VCaP (cell line): Measurements from ENCODE around the gene FAM89B.

ENCODE experiments used
- H3K27ac ChIP-seq: fragments of 450-650 bp; 2 replicates; pipeline ENCODE4 v1.5.1; 2017
- TF ChIP-seq, protein P1 (sequence below): fragments of 450-650 bp; conservative IDR thresholded peaks from 2 replicates; pipeline ENCODE4 v1.5.1; 2017; ENCODE audit warnings: mild to moderate bottlenecking, moderate library complexity

Gene FAM89B

DNA sequence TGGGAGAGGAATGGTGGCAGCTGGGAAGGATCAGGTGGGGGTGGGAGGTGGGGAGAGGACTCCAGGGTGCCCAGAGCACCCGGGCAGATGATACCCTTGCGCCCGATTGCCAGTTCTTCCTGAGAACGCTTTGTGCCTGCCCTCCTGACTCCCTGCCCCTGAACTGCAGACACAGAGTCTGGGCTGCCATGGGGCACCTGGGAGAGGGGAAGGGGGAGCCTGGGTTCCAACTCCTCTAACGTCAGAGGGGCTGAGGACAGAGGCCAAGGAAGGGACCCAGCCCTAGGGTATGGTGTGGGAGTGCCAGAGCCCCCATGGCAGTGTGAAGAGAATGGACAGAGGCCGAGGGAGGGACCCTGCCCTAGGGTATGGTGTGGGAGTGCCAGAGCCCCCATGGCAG is 24.2 kb downstream of the FAM89B start:
- H3K27ac ChIP-seq, result no peak overlapping the region
- TF ChIP-seq, protein P1, sequence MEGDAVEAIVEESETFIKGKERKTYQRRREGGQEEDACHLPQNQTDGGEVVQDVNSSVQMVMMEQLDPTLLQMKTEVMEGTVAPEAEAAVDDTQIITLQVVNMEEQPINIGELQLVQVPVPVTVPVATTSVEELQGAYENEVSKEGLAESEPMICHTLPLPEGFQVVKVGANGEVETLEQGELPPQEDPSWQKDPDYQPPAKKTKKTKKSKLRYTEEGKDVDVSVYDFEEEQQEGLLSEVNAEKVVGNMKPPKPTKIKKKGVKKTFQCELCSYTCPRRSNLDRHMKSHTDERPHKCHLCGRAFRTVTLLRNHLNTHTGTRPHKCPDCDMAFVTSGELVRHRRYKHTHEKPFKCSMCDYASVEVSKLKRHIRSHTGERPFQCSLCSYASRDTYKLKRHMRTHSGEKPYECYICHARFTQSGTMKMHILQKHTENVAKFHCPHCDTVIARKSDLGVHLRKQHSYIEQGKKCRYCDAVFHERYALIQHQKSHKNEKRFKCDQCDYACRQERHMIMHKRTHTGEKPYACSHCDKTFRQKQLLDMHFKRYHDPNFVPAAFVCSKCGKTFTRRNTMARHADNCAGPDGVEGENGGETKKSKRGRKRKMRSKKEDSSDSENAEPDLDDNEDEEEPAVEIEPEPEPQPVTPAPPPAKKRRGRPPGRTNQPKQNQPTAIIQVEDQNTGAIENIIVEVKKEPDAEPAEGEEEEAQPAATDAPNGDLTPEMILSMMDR, result no peak

DNA sequence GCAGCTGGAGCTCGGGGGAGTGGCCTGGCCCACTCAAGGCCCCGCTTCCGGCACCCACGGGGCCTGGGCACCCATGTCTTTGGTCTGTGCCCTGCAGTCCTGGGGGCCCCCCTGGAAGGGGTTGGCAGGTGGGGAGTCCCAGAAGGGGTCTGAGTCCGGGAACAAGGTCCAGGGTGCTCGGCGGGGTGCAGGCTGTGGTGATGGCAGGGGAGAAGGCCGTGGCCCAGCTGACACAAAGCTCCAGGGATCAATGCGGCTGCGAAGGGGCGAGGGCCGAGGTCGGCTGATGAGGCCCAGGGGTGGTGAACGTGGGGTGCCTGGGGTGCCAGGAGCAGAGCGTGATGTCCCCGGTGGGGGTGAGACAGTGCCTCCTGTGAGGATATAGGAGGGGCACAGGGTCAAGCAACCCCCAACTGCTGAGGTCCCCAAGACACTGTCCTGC is 25.9 kb downstream of the FAM89B start:
- no peak overlapping the region for H3K27ac ChIP-seq
- TF ChIP-seq, protein P1, result no peak

DNA sequence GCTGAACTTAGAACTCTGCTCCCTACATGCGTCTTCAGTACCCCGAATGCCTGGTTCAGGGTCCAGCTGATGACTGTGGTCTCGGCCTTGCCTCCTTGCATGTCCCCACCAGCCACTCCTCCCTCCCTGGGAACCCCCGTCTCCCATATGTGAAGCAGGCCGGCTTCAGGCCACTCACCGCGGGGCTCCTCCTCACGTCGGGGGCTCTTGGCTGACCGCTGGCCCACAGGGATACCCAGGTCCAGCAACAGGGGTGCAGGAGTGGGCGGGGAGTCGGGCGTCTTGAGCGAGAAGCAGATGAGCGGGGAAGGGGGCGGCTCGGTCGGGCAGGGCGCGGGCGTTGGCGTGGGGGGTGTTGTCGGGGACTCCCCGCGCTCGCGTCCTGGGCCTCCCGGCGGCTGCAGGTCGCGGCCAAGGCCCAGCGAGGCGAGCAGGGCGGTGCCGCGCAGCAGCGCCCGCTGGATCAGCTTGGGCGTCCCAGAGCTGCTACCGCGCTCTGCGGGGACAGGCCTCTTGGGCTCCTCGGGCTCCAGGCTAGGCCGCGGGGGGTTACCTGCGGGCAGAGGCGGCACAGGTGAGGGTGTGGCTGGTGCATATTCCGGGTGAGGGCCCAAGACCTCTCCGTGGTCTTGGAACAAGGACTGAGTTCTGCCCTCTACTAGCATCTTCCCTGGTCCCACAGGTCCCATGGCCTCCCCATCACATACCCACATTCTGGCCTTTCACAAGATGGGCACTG is 27.0 kb downstream of the FAM89B start:
- no peak overlapping the region; the same call in 1 of the 2 replicates for H3K27ac ChIP-seq
- TF ChIP-seq, protein P1, result no peak

DNA sequence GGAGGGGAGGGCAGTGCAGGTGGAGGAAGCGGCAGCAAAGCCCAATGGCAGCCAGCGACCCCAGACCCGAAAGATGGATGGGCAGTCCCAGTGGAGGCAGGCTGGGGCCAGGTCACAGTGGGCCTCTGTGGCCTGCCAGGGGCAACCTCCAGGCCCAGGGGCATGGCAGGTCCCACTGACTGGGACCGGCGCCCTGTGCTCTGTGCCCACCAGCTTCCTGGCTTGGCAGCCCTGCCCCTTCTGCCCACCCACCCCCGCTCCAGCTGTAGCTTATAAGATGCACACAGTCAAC is 27.6 kb downstream of the FAM89B start:
- TF ChIP-seq, protein P1, result no peak
- H3K27ac ChIP-seq, result no peak overlapping the region; the same call in 1 of the 2 replicates

DNA sequence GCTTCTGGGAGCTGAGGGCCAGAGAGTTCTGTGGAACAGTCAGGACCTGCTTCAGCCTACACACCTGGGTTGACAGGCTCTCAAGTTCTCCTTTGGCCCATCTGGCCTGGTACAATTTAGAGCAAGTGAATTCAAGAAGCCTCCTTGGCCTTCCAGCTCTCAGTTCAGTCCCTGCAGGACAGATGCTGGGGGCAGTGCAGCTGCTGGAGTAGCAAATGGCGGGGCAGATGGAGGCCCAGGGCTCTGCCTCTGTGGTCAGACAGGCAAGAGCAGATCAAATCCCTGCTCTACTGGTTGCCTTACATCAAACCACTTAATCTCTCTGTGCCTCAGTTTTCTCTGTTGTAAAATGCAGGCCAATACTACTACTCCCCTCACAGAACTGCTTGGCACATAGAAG is 31.9 kb downstream of the FAM89B start:
- no peak overlapping the region for H3K27ac ChIP-seq
- TF ChIP-seq, protein P1, result no peak

DNA sequence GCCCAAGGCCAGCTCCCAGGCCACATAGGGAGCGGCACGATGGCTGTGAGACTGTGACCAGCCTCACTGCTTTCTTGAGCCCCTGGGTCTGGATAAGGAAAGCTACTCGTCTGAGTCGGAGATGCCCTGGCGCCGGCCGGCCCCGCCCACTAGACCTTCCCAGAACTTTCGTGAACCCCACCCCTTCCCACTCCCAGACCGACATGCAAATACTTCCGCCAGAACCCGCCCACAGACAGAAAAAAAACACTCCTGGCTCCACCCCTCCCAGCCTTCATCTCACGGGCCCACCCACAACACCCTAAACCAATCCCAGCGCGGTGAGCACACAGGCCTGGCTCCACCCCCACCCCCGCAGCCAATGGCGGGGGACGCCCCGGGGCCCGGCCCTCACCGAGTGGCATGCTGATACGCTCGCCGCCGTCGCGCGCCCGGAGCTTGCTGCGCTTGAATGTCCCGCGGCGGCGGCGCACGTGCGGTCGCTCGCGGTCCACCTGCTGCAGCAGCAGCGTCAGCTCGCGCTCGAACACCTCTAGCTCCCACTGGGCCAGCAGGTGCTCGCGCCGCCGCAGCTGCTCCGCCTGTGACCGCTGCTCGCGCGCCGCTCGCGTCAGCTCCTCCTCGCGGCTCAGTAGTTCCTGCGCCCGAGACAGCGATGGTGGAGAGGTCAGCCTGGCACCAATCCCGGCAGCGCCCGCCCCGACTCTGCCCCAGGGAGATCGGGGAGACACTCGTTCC is 34.7 kb downstream of the FAM89B start:
- TF ChIP-seq, protein P1, result no peak; the same call in 1 of the 2 replicates
- no peak overlapping the region for H3K27ac ChIP-seq

DNA sequence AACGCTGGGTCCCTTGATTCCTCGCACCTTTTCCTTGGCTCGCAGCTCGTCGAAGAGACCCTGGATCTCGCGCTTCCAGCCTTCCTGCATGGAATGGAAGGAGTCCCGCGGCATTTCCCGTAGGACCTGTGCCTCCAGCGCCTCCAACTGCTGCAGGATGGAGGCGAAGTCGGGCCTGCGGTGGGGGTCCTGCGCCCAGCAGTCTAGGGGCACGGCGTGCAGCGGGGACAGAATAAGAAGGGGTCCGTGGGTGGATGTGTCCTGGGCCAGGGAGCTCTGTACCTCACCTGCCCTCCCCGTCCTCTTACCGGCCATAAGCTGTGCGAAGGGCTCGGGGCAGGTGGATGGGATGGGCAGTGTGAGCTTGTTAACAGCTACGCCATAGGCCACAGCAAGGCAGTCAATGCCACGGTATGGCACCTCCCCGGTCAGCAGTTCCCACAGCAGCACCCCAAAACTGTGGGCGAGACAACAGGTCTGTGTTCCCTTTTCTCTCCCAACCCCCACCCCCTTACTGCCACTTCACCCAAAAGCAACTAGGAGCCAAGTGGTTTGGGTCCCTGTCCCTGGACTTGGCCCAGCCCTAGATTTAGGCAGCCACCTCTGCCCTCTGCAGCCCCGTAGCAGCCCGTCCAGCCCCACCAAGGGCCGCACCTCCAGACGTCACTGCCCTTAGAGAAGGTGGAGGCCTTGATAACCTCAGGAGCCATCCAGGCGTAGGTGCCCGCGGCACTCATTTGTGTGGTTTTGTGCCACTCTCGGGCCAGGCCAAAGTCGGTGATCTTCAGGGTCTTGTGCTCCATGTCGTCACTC is 35.5 kb downstream of the FAM89B start:
- TF ChIP-seq, protein P1, result no peak
- H3K27ac ChIP-seq, result no peak overlapping the region
